Activated CD4-positive, alpha-beta T cell treated with anti-CD3 and anti-CD28 coated beads, Interleukin-2, amount 50 U/mL, for 1 hour (primary cell): ENCODE data around the gene APOLD1.
"Not testable (repeated sequence)": the region's sequence is repeated elsewhere in the genome, so short reads cannot be mapped to it uniquely, and the experiment has no call there.

Source experiments
- DNase-seq: peaks from one replicate; pipeline ENCODE4 v3.0.0-alpha.2; 2020

APOLD1 gene

GRCh38 chr12:12810553-12811021 is 25.1 kb downstream of the APOLD1 start:
- DNase-seq = no peak

- no peak for DNase-seq
Observed at GRCh38 chr12:12811343-12811742, 25.9 kb downstream of the APOLD1 start.

GRCh38 chr12:12812174-12812573 is 26.7 kb downstream of the APOLD1 start:
- no peak for DNase-seq

GRCh38 chr12:12812618-12813119 is 27.2 kb downstream of the APOLD1 start:
- no peak for DNase-seq

GRCh38 chr12:12813120-12814101 is 28.0 kb downstream of the APOLD1 start, which contains the start of gene DDX47:
Gene DDX47 (plus strand): TSS chr12:12813346. CDS start chr12:12813368, 22 bp downstream.
- DNase-seq = peak; percentile 98

GRCh38 chr12:12817616-12818015 is 32.2 kb downstream of the APOLD1 start:
- no peak for DNase-seq

GRCh38 chr12:12818701-12819100 is 33.2 kb downstream of the APOLD1 start:
- no peak for DNase-seq

GRCh38 chr12:12819221-12819620 is 33.8 kb downstream of the APOLD1 start:
- DNase-seq = no peak

- DNase-seq = no peak
Observed at GRCh38 chr12:12819752-12820311, 34.4 kb downstream of the APOLD1 start.

GRCh38 chr12:12820376-12820775 is 34.9 kb downstream of the APOLD1 start:
- not testable (repeated sequence) for DNase-seq

GRCh38 chr12:12821975-12822374 is 36.5 kb downstream of the APOLD1 start:
- DNase-seq = no peak

GRCh38 chr12:12822886-12823285 is 37.4 kb downstream of the APOLD1 start:
- no peak for DNase-seq

- no peak for DNase-seq
Observed at GRCh38 chr12:12823300-12823699, 37.8 kb downstream of the APOLD1 start.

- no peak for DNase-seq
Observed at GRCh38 chr12:12823811-12824210, 38.4 kb downstream of the APOLD1 start.

- no peak for DNase-seq
Observed at GRCh38 chr12:12835378-12836146, 50.1 kb downstream of the APOLD1 start.

GRCh38 chr12:12836571-12836970 is 51.1 kb downstream of the APOLD1 start:
- DNase-seq = no peak

- DNase-seq = peak; percentile 24
Observed at GRCh38 chr12:12837025-12837812, 51.8 kb downstream of the APOLD1 start.

GRCh38 chr12:12837813-12838153 is 52.3 kb downstream of the APOLD1 start:
- DNase-seq = no peak

- DNase-seq = no peak
Observed at GRCh38 chr12:12839003-12839395, 53.5 kb downstream of the APOLD1 start.

GRCh38 chr12:12839439-12839838 is 54.0 kb downstream of the APOLD1 start:
- DNase-seq = not testable (repeated sequence)

GRCh38 chr12:12839873-12840579 is 54.6 kb downstream of the APOLD1 start:
- DNase-seq = no peak

- no peak for DNase-seq
Observed at GRCh38 chr12:12840580-12840899, 55.1 kb downstream of the APOLD1 start.
